ENCODE results near the gene SBNO2. TPM values are rescaled to one million over a fixed set of nuclear protein-coding genes. Genes with fewer than 3 reads are reported as not detected.

SBNO2 gene
- total RNA-seq, 1 donor from 2014 or later: 91.6 TPM

DNA sequence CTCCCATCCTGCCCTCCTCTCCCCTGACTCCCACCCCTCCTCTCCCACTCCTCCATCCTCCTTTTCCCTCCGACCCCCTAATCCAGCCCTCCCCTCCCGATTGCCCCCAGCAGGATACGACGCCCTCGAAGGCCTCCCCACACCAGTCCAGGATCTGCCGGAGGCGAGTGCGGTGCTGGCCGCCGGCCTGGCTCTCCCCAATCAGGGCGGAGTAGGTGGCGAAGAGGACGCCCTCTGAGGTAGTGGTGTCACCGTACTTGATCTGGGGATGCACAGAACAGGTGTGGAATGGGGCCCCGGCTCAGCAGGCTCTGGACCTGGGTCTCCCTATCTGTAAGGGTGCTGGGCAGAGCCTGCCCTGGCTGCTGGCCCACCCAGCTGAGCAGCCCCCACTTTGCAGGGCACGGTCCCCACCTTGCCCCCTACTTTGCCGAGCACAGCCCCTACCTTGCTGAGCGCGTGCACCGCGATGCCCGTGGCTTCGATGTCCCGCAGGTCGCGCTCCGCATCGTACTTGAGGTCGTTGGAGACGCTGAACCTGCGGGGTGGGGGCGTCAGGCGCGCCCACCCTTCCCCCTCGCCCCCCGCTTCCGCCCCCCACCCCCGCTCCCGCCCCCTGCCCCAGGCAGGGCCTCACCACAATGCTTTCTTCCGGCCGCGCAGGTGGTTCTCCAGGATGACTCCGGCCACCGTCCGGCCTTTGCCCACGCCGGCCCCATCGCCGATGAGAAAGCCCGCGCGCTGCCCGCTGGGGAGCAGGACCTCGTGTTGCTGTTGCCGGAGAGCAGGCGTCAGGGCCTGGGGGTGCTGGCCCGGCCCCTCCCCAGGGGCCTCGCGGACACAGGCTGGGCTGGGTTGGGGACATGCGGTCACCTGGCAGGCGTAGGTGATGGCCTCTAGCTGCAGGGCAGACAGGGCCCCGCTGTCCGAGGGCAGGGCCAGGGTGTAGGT is 51.8 kb downstream of the SBNO2 start:
- ATAC-seq: no peak
- peak; percentile 42 for DNase-seq

DNA sequence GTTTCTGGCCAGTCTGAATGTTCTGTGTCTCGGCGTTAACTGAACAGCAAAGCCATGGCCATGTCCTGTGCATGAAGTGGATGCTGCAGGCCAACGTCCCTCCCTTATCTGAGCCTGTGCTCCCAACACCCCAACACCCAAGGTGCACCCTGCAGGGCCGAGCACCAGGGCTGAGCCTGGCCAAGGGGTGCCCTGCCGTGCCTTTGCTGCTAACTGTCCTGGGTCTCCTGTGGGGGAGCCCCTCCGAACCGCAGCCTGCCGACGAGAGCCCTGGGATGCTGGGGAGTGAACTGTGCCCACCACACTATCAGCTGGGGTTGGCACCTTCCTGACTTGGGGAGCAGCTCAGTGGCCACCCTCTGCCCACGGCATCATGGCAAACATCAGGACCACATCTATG is 52.7 kb downstream of the SBNO2 start:
- no peaks in the 10 kb centered on the region for H3K9me3 ChIP-seq
- no peak overlapping the region for H3K4me3 ChIP-seq
- TF ChIP-seq, protein P1, sequence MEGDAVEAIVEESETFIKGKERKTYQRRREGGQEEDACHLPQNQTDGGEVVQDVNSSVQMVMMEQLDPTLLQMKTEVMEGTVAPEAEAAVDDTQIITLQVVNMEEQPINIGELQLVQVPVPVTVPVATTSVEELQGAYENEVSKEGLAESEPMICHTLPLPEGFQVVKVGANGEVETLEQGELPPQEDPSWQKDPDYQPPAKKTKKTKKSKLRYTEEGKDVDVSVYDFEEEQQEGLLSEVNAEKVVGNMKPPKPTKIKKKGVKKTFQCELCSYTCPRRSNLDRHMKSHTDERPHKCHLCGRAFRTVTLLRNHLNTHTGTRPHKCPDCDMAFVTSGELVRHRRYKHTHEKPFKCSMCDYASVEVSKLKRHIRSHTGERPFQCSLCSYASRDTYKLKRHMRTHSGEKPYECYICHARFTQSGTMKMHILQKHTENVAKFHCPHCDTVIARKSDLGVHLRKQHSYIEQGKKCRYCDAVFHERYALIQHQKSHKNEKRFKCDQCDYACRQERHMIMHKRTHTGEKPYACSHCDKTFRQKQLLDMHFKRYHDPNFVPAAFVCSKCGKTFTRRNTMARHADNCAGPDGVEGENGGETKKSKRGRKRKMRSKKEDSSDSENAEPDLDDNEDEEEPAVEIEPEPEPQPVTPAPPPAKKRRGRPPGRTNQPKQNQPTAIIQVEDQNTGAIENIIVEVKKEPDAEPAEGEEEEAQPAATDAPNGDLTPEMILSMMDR (IDR thresholded peaks at IDR 0.05): no peak
- H3K36me3 ChIP-seq: peaks cover 100% of the 10 kb centered on the region
- H3K4me1 ChIP-seq: peaks cover 5% of the 10 kb centered on the region
- ATAC-seq (no peak), DNase-seq (no peak)
- intact Hi-C loops (cut with DNase I): no loop called here
- H3K27ac ChIP-seq: no peak overlapping the region
- no peaks in the 10 kb centered on the region for H3K27me3 ChIP-seq (ENCODE audit: low read depth)

More for the DNA sequence above, 51.8 kb downstream of the SBNO2 start:
- Histone ChIP-seq H3K4me1 (peaks cover 14% of the 10 kb centered on the region), H3K36me3 (peaks cover 100% of the 10 kb centered on the region), H3K4me3 (no peak overlapping the region), H3K27ac (no peak overlapping the region), H3K9me3 (no peaks in the 10 kb centered on the region), H3K27me3 (ENCODE audit: low read depth) (no peaks in the 10 kb centered on the region)
- intact Hi-C loops (cut with DNase I): no loop called here
- TF ChIP-seq, protein P1 (IDR thresholded peaks at IDR 0.05): no peak

DNA sequence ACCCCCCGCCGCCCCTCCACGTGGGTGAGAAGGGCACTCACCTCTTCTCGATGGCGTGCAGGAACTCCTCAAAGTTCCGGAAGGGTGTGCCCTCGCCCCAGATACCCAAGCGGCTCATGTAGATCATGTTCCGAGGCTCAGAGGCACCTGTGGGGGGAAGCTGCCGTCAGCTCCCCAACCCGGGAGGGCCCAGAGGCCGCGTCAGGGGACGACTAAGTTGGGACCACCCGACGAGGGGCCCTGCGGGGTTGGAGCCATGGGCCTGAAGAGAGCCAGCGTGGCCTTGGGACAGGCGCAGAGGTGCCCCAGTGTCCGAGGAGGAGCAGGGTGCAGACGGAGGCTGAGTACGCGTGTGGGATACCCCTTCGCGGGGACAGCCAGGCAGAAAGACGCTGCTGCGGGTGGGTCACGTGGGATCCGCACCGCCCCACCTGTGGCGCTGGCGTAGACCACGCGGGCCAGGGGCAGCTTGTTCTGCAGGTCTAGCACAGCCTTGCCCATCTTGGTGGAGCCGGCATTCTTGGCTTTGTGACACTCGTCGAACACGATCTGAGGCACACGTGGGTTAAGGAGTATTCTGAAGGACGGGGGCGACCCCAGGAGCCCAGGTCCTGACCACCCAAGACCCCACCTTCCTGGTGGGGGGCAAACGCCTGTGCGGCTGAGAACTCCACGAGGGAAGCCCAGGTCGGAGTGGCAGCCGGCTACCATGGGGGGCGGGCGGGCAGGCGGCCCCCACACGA is 54.4 kb downstream of the SBNO2 start:
- Histone ChIP-seq H3K27me3 (ENCODE audit: low read depth) (no peaks in the 10 kb centered on the region), H3K4me1 (no peaks in the 10 kb centered on the region), H3K36me3 (peaks cover 100% of the 10 kb centered on the region), H3K27ac (no peak overlapping the region), H3K4me3 (no peak overlapping the region), H3K9me3 (no peaks in the 10 kb centered on the region)
- TF ChIP-seq, protein P1 (IDR thresholded peaks at IDR 0.05): no peak
- intact Hi-C loops (cut with DNase I): no loop called here
- DNase-seq: no peak
- no peak for ATAC-seq

DNA sequence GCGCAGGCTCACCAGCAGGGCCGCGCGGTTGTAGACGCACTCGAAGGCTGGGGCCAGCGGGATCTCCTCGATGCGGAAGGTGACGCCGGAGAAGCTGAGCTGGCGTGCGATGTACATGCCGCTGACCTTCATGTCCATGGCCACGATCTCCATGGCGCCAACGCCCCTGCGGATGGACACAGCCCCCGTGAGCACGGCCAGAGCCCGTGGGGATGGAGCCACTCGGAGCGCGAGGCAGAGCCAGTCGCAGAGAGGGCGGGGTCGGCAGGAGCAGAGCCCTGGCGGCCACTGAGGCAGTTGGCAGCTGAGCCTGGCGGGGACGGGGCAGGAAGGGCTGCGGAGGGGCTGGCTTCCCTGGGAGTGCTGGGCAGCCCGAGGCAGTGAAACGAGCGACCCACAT is 55.1 kb downstream of the SBNO2 start:
- H3K27ac ChIP-seq: no peak overlapping the region
- H3K4me1 ChIP-seq: peaks cover 4% of the 10 kb centered on the region
- no peak overlapping the region for H3K4me3 ChIP-seq
- DNase-seq (no peak), ATAC-seq (no peak)
- no peaks in the 10 kb centered on the region for H3K27me3 ChIP-seq (ENCODE audit: low read depth)
- peaks cover 100% of the 10 kb centered on the region for H3K36me3 ChIP-seq
- intact Hi-C loops (cut with DNase I): no loop called here
- TF ChIP-seq, protein P1 (IDR thresholded peaks at IDR 0.05): no peak
- no peaks in the 10 kb centered on the region for H3K9me3 ChIP-seq

DNA sequence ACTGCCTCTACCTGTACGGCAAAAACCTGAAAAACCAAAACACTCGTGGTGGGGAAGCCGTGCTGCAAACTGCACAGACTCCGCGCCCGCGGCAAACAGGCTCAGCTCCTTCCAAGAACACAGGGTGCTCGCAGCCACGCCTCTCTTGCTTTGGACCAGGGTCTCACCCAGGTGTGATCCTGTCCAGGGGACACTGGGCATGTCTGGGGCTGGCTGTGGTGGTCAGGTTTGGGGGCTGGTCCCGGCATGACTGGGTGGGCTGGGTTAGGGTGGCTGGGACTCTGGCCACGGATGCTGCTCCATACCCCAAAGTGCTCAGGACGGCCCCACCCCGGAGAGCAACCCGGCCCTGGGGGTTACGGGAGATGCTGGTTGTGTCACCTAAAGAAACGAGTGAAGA is 56.4 kb downstream of the SBNO2 start:
- H3K9me3 ChIP-seq: no peaks in the 10 kb centered on the region

More for the DNA sequence above, 56.4 kb downstream of the SBNO2 start:
- Histone ChIP-seq H3K36me3 (peaks cover 97% of the 10 kb centered on the region), H3K27me3 (ENCODE audit: low read depth) (no peaks in the 10 kb centered on the region), H3K27ac (no peak overlapping the region), H3K4me3 (no peak overlapping the region), H3K4me1 (peaks cover 17% of the 10 kb centered on the region)
- ATAC-seq (no peak), DNase-seq (peak; percentile 34)
- TF ChIP-seq, protein P1 (IDR thresholded peaks at IDR 0.05): no peak
- intact Hi-C loops (cut with DNase I): no loop called here
